ENCODE results near the gene TMEM17.

TMEM17 gene

GRCh38 chr2:62489162-62489561 lies 16.8 kb downstream of the TMEM17 start:
- H3K4me3 ChIP-seq (ENCODE audit: insufficient read depth, low read length, poor library complexity, severe bottlenecking) = no peak overlapping the region
- H3F3A ChIP-seq (ENCODE audit: insufficient read depth) = no peaks in the 10 kb centered on the region
- no peaks in the 10 kb centered on the region for H3K9me2 ChIP-seq (replicated peaks; ENCODE audit: insufficient read depth, low read length)
- H4K20me1 ChIP-seq (ENCODE audit: low read depth, low read length) = no peaks in the 10 kb centered on the region
- no peak overlapping the region for H3K27ac ChIP-seq (ENCODE audit: low read depth, low read length)
- TF ChIP-seq EZH2phosphoT487 (conservative IDR thresholded peaks at IDR 0.05; ENCODE audit: low read length) (no peak), CTCF (IDR thresholded peaks at IDR 0.05; ENCODE audit: insufficient read depth, low read length, poor library complexity, severe bottlenecking) (no peak)
- no peaks in the 10 kb centered on the region for H3K36me3 ChIP-seq (ENCODE audit: low read length)
- H3K9me3 ChIP-seq (ENCODE audit: insufficient read depth, low read length) = no peaks in the 10 kb centered on the region
- no peaks in the 10 kb centered on the region for H3K27me3 ChIP-seq (ENCODE audit: low read length)
- H2AFZ ChIP-seq (ENCODE audit: low read depth, low read length, severe bottlenecking) = no peak overlapping the region
- H3K79me2 ChIP-seq (ENCODE audit: insufficient read depth, low read length) = no peaks in the 10 kb centered on the region
- no peak overlapping the region for H3K4me2 ChIP-seq (ENCODE audit: low read depth, low read length, poor library complexity, severe bottlenecking)
- H3K9ac ChIP-seq (ENCODE audit: low read length) = no peak overlapping the region

- no peaks in the 10 kb centered on the region for H4K20me1 ChIP-seq (ENCODE audit: low read depth, low read length)
- H3K9me3 ChIP-seq (ENCODE audit: insufficient read depth, low read length) = no peaks in the 10 kb centered on the region
- no peak overlapping the region for H2AFZ ChIP-seq (ENCODE audit: low read depth, low read length, severe bottlenecking)
- no peaks in the 10 kb centered on the region for H3K27me3 ChIP-seq (ENCODE audit: low read length)
- no peak overlapping the region for H3K4me2 ChIP-seq (ENCODE audit: low read depth, low read length, poor library complexity, severe bottlenecking)
- no peaks in the 10 kb centered on the region for H3K9me2 ChIP-seq (replicated peaks; ENCODE audit: insufficient read depth, low read length)
- no peak overlapping the region for H3K4me3 ChIP-seq (ENCODE audit: insufficient read depth, low read length, poor library complexity, severe bottlenecking)
- H3K9ac ChIP-seq (ENCODE audit: low read length) = no peak overlapping the region
- no peaks in the 10 kb centered on the region for H3F3A ChIP-seq (ENCODE audit: insufficient read depth)
- H3K36me3 ChIP-seq (ENCODE audit: low read length) = no peaks in the 10 kb centered on the region
- no peak overlapping the region for H3K27ac ChIP-seq (ENCODE audit: low read depth, low read length)
- TF ChIP-seq CTCF (IDR thresholded peaks at IDR 0.05; ENCODE audit: insufficient read depth, low read length, poor library complexity, severe bottlenecking) (no peak), EZH2phosphoT487 (conservative IDR thresholded peaks at IDR 0.05; ENCODE audit: low read length) (no peak)
- no peaks in the 10 kb centered on the region for H3K79me2 ChIP-seq (ENCODE audit: insufficient read depth, low read length)
Measured at GRCh38 chr2:62486439-62486765, 19.6 kb downstream of the TMEM17 start.

- Histone ChIP-seq H4K20me1 (ENCODE audit: low read depth, low read length) (no peaks in the 10 kb centered on the region), H3F3A (ENCODE audit: insufficient read depth) (no peaks in the 10 kb centered on the region), H3K79me2 (ENCODE audit: insufficient read depth, low read length) (no peaks in the 10 kb centered on the region), H3K4me3 (ENCODE audit: insufficient read depth, low read length, poor library complexity, severe bottlenecking) (no peak overlapping the region), H3K36me3 (ENCODE audit: low read length) (no peaks in the 10 kb centered on the region), H3K9me3 (ENCODE audit: insufficient read depth, low read length) (no peaks in the 10 kb centered on the region), H3K9ac (ENCODE audit: low read length) (no peak overlapping the region), H3K27me3 (ENCODE audit: low read length) (no peaks in the 10 kb centered on the region), H3K4me2 (ENCODE audit: low read depth, low read length, poor library complexity, severe bottlenecking) (no peak overlapping the region), H3K9me2 (replicated peaks; ENCODE audit: insufficient read depth, low read length) (no peaks in the 10 kb centered on the region), H2AFZ (ENCODE audit: low read depth, low read length, severe bottlenecking) (no peak overlapping the region), H3K27ac (ENCODE audit: low read depth, low read length) (no peak overlapping the region)
- TF ChIP-seq CTCF (IDR thresholded peaks at IDR 0.05; ENCODE audit: insufficient read depth, low read length, poor library complexity, severe bottlenecking) = no peak
- TF ChIP-seq EZH2phosphoT487 (conservative IDR thresholded peaks at IDR 0.05; ENCODE audit: low read length) = no peak
Measured at GRCh38 chr2:62485761-62486438, 20.1 kb downstream of the TMEM17 start.

All from SU-DHL-6 (cell line).